Prostate gland (tissue), 2 donors: ENCODE measurements around the gene TUBAL3. TPM values are rescaled to one million over a fixed set of nuclear protein-coding genes. Genes with fewer than 3 reads are reported as not detected.

Experiments
- DNase-seq: peaks from one replicate; pipeline ENCODE4 v3.0.0-alpha.2; 2019; ENCODE audit warnings: low spot score
- H3K27ac ChIP-seq, 2 donors: fragments of 200-600 bp; sonication (generic); 2 replicates each; pipeline ENCODE4 v1.5.1; 2017 to 2019
- H3K27me3 ChIP-seq: fragments of 200-600 bp; sonication (generic); replicated peaks from 2 replicates; pipeline ENCODE4 v1.5.1; 2019; ENCODE audit not compliant: insufficient read depth
- H3K36me3 ChIP-seq, 2 donors: fragments of 200-600 bp; sonication (generic); 1 replicate in 1 of 2; 2 replicates in 1 of 2; pipeline versions ENCODE4 v1.5.1 to v1.8.1; 2017 to 2019
- H3K4me1 ChIP-seq: fragments of 200-600 bp; sonication (generic); replicated peaks from 2 replicates; pipeline ENCODE4 v1.5.1; 2019
- H3K4me3 ChIP-seq, 2 donors: fragments of 200-600 bp; sonication (generic); 2 replicates each; pipeline ENCODE4 v1.5.1; 2017 to 2019
- H3K9me3 ChIP-seq: fragments of 200-600 bp; sonication (generic); 2 replicates; pipeline ENCODE4 v1.5.1; 2017
- POLR2A ChIP-seq: fragments of 450-650 bp; IDR thresholded peaks from one replicate; pipeline ENCODE4 v1.6.1; 2016; ENCODE audit warnings: antibody characterized with exemption, mild to moderate bottlenecking
- POLR2AphosphoS5 ChIP-seq: sonication (generic); formaldehyde crosslinking; IDR thresholded peaks from one replicate; pipeline ENCODE4 v1.6.1; 2017; ENCODE audit warnings: antibody characterized with exemption
- WGBS: methylation state at CpG from one replicate; pipeline ENCODE4 v1.1.5; 2018; 5-methylcytosine and 5-hydroxymethylcytosine counted together
- intact Hi-C: fragments of 100-400 bp; cut with DNase I; formaldehyde crosslinking; loops from one replicate; pipeline ENCODE4 v1.14.2; 2022
- total RNA-seq, 2 donors: library from RNA; depleted of rRNA; stranded (reverse); fragments of >200 nt; gene quantifications; one replicate each; pipeline ENCODE4 v1.1.0, GENCODE V29; 2016
- TF ChIP-seq, protein P1 (sequence below), 4 experiments: fragments of 200-600 bp in 2 of 4; fragments of 450-650 bp in 2 of 4; sonication (generic) in 2 of 4; IDR thresholded peaks; 1 replicate in 3 of 4; 2 replicates in 1 of 4; pipeline ENCODE4 v1.5.1; 2016 to 2019; ENCODE audit warnings: antibody characterized with exemption in 4 of 4, mild to moderate bottlenecking in 2 of 4, moderate library complexity in 2 of 4

The TUBAL3 gene
- total RNA-seq, 2 donors from 2014 or later: 1.1 TPM; not detected in 1

DNA sequence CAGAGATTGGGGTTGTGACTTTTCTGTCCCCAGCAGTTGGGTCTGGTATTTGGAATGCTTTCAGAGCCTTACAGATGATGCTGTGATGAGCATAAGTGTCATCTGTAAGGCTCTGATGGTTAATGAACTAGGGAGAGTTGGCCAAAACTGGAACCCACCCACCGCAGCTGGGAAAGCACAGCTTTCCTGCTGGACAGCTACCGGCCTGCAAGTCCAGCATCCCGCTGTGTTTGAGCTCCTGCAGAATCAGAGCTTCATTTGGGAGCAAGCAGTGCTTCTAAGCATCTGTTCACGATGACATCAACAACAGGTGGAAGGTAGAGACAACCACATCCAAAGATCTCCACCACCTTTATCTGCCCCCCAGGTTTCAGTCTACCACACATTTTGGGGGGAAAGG is 28.2 kb downstream of the TUBAL3 start:
- Histone ChIP-seq H3K27me3 (no peaks in the 10 kb centered on the region), H3K36me3 (no peaks in the 10 kb centered on the region), H3K4me1 (no peaks in the 10 kb centered on the region), H3K9me3 (no peaks in the 10 kb centered on the region), H3K4me3 (no peak overlapping the region), H3K27ac (no peak overlapping the region)
- TF ChIP-seq, protein P1, sequence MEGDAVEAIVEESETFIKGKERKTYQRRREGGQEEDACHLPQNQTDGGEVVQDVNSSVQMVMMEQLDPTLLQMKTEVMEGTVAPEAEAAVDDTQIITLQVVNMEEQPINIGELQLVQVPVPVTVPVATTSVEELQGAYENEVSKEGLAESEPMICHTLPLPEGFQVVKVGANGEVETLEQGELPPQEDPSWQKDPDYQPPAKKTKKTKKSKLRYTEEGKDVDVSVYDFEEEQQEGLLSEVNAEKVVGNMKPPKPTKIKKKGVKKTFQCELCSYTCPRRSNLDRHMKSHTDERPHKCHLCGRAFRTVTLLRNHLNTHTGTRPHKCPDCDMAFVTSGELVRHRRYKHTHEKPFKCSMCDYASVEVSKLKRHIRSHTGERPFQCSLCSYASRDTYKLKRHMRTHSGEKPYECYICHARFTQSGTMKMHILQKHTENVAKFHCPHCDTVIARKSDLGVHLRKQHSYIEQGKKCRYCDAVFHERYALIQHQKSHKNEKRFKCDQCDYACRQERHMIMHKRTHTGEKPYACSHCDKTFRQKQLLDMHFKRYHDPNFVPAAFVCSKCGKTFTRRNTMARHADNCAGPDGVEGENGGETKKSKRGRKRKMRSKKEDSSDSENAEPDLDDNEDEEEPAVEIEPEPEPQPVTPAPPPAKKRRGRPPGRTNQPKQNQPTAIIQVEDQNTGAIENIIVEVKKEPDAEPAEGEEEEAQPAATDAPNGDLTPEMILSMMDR (IDR thresholded peaks at IDR 0.05): no peak
- TF ChIP-seq POLR2A (no peak), POLR2AphosphoS5 (no peak)
- no peak for DNase-seq
- intact Hi-C loops: no loop called here
- 21% methylated on average over 4 of the region's 4 CpGs for WGBS

DNA sequence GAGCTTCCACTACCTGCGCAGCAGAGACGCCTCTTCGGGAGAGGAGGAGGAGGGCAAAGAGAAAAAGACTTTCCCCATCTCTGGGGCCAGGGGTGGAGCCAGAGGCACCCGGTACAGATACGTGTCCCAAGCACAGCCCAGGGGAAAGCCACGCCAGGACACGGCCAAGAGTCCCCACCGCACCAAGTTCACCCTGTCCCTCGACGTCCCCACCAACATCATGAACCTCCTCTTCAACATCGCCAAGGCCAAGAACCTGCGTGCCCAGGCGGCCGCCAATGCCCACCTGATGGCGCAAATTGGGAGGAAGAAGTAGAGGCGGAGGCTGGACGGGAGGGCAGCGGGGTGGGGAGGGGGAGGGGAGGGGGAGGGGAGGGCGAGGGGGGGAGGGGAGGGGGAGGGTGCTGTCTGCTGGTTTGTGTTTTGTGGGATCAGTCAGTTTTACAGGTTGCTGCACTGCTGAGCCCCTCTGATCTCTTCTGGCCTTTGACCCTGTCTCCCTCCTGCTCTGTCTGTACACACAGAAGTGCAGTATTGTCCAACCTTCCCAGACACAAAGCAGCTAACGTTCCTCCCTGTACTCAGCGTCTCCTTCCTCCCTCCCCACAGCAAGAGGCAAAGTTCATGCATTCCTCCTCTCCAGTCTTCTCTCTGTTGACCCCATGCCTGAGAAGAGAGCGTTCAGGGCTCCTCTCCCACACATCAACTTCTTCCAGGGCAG is 30.6 kb downstream of the TUBAL3 start:
- intact Hi-C loops: no loop called here
- Histone ChIP-seq H3K4me1 (no peaks in the 10 kb centered on the region), H3K36me3 (no peaks in the 10 kb centered on the region), H3K4me3 (no peak overlapping the region), H3K27ac (no peak overlapping the region), H3K9me3 (no peaks in the 10 kb centered on the region), H3K27me3 (no peaks in the 10 kb centered on the region)
- WGBS: 80% methylated on average over 22 of the region's 22 CpGs
- DNase-seq: no peak
- no peak for TF ChIP-seq POLR2AphosphoS5
- TF ChIP-seq POLR2A: no peak
- TF ChIP-seq, protein P1 (IDR thresholded peaks at IDR 0.05): no peak

DNA sequence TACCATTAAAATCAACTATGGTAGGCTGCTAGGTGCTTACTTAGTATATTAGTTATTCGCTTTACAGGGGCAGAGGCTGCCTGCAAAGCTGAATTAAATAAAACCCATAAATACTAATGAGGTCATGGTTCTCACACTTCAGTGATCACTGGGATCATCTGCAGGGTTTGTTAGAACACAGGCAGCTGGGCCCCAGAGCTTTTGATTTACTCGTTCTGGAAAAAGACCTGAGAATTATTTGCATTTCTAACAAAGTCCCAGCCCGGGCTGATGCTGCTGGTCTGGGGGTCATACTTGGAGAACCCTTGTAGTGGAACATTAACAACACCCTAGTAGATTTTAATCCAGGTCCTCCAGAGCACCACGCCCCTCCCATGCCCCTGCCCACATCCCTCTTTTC is 31.3 kb downstream of the TUBAL3 start:
- Histone ChIP-seq H3K9me3 (no peaks in the 10 kb centered on the region), H3K27ac (no peak overlapping the region), H3K4me3 (no peak overlapping the region), H3K27me3 (no peaks in the 10 kb centered on the region), H3K4me1 (no peaks in the 10 kb centered on the region), H3K36me3 (no peaks in the 10 kb centered on the region)
- no peak for TF ChIP-seq POLR2A
- TF ChIP-seq, protein P1 (IDR thresholded peaks at IDR 0.05): no peak
- no peak for TF ChIP-seq POLR2AphosphoS5
- 80% methylated on average over 4 of the region's 4 CpGs for WGBS
- intact Hi-C loops: no loop called here
- no peak for DNase-seq

DNA sequence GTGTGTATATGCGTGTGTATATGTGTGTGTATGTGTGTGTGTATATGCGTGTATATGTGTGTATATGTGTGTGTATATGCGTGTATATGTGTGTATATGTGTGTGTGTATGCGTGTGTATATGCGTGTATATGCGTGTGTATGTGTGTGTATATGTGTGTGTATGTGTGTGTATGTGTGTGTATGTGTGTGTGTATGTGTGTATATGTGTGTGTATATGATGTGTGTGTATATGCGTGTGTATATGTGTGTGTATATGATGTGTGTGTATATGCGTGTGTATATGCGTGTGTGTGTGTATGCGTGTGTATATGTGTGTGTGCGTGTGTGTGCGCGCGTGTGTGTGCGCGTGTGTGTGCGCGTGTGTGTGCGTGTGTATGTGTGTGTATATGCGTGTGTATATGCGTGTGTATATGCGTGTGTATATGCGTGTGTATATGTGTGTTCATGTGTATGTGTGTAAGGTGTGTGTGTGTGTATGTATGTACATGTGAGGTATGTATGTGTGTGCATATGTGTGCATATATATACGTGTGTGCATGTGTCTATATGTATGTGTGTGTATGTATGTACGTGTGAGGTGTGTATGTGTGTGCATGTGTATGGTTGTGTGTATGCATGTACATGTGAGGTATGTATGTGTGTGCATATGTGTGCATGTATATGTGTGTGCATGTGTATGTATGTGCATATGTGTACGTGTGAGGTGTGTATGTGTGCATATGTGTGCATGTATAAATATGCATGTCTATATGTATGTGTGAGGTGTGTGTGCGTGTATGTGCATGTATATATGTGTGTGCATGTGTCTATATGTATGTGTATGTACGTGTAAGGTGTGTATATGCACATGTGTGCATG is 33.9 kb downstream of the TUBAL3 start:
- Histone ChIP-seq H3K4me3 (no peak overlapping the region), H3K9me3 (no peaks in the 10 kb centered on the region), H3K27ac (no peak overlapping the region), H3K4me1 (no peaks in the 10 kb centered on the region), H3K36me3 (no peaks in the 10 kb centered on the region), H3K27me3 (no peaks in the 10 kb centered on the region)
- WGBS: 85% methylated on average over 28 of the region's 28 CpGs
- DNase-seq: no peak
- intact Hi-C loops: no loop called here
- TF ChIP-seq POLR2AphosphoS5 (no peak), POLR2A (no peak)
- TF ChIP-seq, protein P1 (IDR thresholded peaks at IDR 0.05): no peak
